H1 (cell line): ENCODE measurements around the gene SLC25A45. TPM values are rescaled to one million over a fixed set of nuclear protein-coding genes. Genes with fewer than 3 reads are reported as not detected.

Experiments
- CTCF ChIA-PET: fragments of 300-600 bp; sonication (Branson Sonifier 250); formaldehyde crosslinking; loops from one replicate; lab custom pipeline; 2021; ENCODE audit not compliant: partially characterized antibody; lab: Charles Lee
- POLR2A ChIA-PET: fragments of 300-600 bp; sonication (Branson Sonifier 250); formaldehyde crosslinking; loops from one replicate; lab custom pipeline; 2021; ENCODE audit warnings: inconsistent platforms; ENCODE audit not compliant: partially characterized antibody; lab: Charles Lee
- DNase-seq, 2 experiments: peaks; one replicate each; pipeline versions ENCODE4 v3.0.0 to v3.0.0-alpha.2; 2010 to 2022; ENCODE audit warnings: low spot score in 2 of 2, low read depth in 1 of 2, mixed read lengths in 1 of 2
- FAIRE-seq: peaks from 2 replicates; lab custom pipeline; 2011; peaks lifted over from hg19 to GRCh38; lab: Jason Lieb, UNC
- H2AFZ ChIP-seq: 2 replicates; pipeline ENCODE4 v1.8.1; 2012; ENCODE audit warnings: low read length, inconsistent platforms
- H2AK5ac ChIP-seq: 2 replicates; pipeline ENCODE4 v1.6.1; 2013; ENCODE audit warnings: low read depth, low read length
- H2BK120ac ChIP-seq: replicated peaks from 2 replicates; pipeline ENCODE3; 2013; ENCODE audit warnings: low read depth, low read length, inconsistent platforms
- H2BK12ac ChIP-seq: 2 replicates; pipeline ENCODE4 v1.6.1; 2013; ENCODE audit warnings: low read depth, low read length
- H2BK15ac ChIP-seq: 2 replicates; pipeline ENCODE4 v1.6.1; 2013; ENCODE audit warnings: low read length
- H2BK20ac ChIP-seq: 2 replicates; pipeline ENCODE4 v1.6.1; 2013; ENCODE audit warnings: low read length
- H2BK5ac ChIP-seq: 2 replicates; pipeline ENCODE4 v1.6.1; 2013; ENCODE audit warnings: low read depth, low read length
- H3K14ac ChIP-seq: 2 replicates; pipeline ENCODE4 v1.6.1; 2013; ENCODE audit warnings: inconsistent platforms; ENCODE audit not compliant: insufficient read length
- H3K18ac ChIP-seq: 2 replicates; pipeline ENCODE4 v1.6.1; 2013; ENCODE audit warnings: low read length; ENCODE audit errors: extremely low read depth
- H3K23ac ChIP-seq: 2 replicates; pipeline ENCODE4 v1.6.1; 2013; ENCODE audit warnings: inconsistent platforms; ENCODE audit not compliant: insufficient read length
- H3K23me2 ChIP-seq: 2 replicates; pipeline ENCODE4 v1.6.1; 2013; ENCODE audit warnings: low read depth, low read length
- H3K27ac ChIP-seq: 2 replicates; pipeline ENCODE4 v1.6.1; 2011; ENCODE audit warnings: low read depth, low read length, inconsistent platforms
- H3K27me3 ChIP-seq, 4 experiments: replicated peaks in 1 of 4; 1 replicate in 1 of 4; 2 replicates in 3 of 4; pipeline versions ENCODE4 v1.6.1 to v1.8.1; 2011 to 2013; ENCODE audit warnings: low read length in 3 of 4, mild to moderate bottlenecking in 3 of 4, inconsistent platforms in 2 of 4, mixed read lengths in 2 of 4, moderate library complexity in 1 of 4; ENCODE audit not compliant: control insufficient read depth in 3 of 4, insufficient read depth in 3 of 4; ENCODE audit errors: extremely low read depth in 1 of 4
- H3K36me3 ChIP-seq, 4 experiments: 2 replicates each; pipeline versions ENCODE4 v1.6.1 to v1.8.1; 2011 to 2013; ENCODE audit warnings: mild to moderate bottlenecking in 4 of 4, low read length in 3 of 4, moderate library complexity in 2 of 4, control low read depth in 1 of 4, inconsistent platforms in 1 of 4; ENCODE audit not compliant: insufficient read depth in 4 of 4, control insufficient read depth in 2 of 4
- H3K4ac ChIP-seq: replicated peaks from 2 replicates; pipeline ENCODE3; 2013; ENCODE audit warnings: low read length, low read depth, mixed read lengths, inconsistent platforms; ENCODE audit not compliant: insufficient read length
- H3K4me1 ChIP-seq, 4 experiments: replicated peaks in 1 of 4; 1 replicate in 1 of 4; 2 replicates in 3 of 4; pipeline versions ENCODE4 v1.6.1 to v1.8.1; 2011 to 2013; ENCODE audit warnings: low read length in 3 of 4, inconsistent platforms in 2 of 4, mixed read lengths in 1 of 4; ENCODE audit not compliant: insufficient read depth in 4 of 4, control insufficient read depth in 3 of 4
- H3K4me2 ChIP-seq, 2 experiments: 2 replicates each; pipeline versions ENCODE4 v1.6.1 to v1.8.1; 2011 to 2013; ENCODE audit warnings: low read depth in 2 of 2, low read length in 2 of 2, control low read depth in 1 of 2, inconsistent platforms in 1 of 2, mild to moderate bottlenecking in 1 of 2; ENCODE audit not compliant: insufficient read depth in 1 of 2
- H3K4me3 ChIP-seq, 4 experiments: fragments of 200-600, 300-600 bp in 1 of 4; sonication (generic), shearing (Covaris generic), sonication (Bioruptor Twin) in 1 of 4; 2 replicates each; pipeline versions ENCODE4 v1.5.1 to v1.8.1; 2011 to 2016; ENCODE audit warnings: low read length in 4 of 4, low read depth in 3 of 4, control low read depth in 2 of 4, inconsistent platforms in 2 of 4, mild to moderate bottlenecking in 2 of 4, mixed read lengths in 1 of 4, moderate library complexity in 1 of 4; ENCODE audit not compliant: insufficient read depth in 2 of 4; ENCODE audit errors: extremely low read depth in 1 of 4
- H3K56ac ChIP-seq: replicated peaks from 2 replicates; pipeline ENCODE3; 2013; ENCODE audit warnings: low read depth, mild to moderate bottlenecking, mixed read lengths, low read length, inconsistent platforms; ENCODE audit not compliant: insufficient read length
- H3K79me1 ChIP-seq: 2 replicates; pipeline ENCODE4 v1.6.1; 2013; ENCODE audit warnings: low read depth, low read length, control low read depth
- H3K79me2 ChIP-seq, 2 experiments: 2 replicates each; pipeline versions ENCODE4 v1.6.1 to v1.8.1; 2012 to 2013; ENCODE audit warnings: low read length in 2 of 2, mild to moderate bottlenecking in 2 of 2, inconsistent platforms in 1 of 2; ENCODE audit not compliant: insufficient read depth in 2 of 2, control insufficient read depth in 1 of 2
- H3K9ac ChIP-seq, 4 experiments: replicated peaks in 1 of 4; 1 replicate in 1 of 4; 2 replicates in 3 of 4; pipeline versions ENCODE4 v1.6.1 to v1.8.1; 2011 to 2013; ENCODE audit warnings: low read depth in 3 of 4, low read length in 3 of 4, control low read depth in 2 of 4, mild to moderate bottlenecking in 2 of 4, moderate library complexity in 2 of 4, inconsistent platforms in 1 of 4; ENCODE audit errors: extremely low read depth in 1 of 4
- H3K9me3 ChIP-seq, 2 experiments: 2 replicates each; pipeline versions ENCODE4 v1.6.1 to v1.8.1; 2012 to 2013; ENCODE audit warnings: mild to moderate bottlenecking in 2 of 2, moderate library complexity in 2 of 2, control low read depth in 1 of 2, inconsistent platforms in 1 of 2, low read depth in 1 of 2, low read length in 1 of 2, mixed read lengths in 1 of 2; ENCODE audit not compliant: insufficient read depth in 2 of 2
- H4K20me1 ChIP-seq, 2 experiments: replicated peaks in 1 of 2; 2 replicates each; pipeline versions ENCODE3 to v1.8.1; 2011 to 2013; ENCODE audit warnings: inconsistent platforms in 2 of 2, low read length in 2 of 2, mild to moderate bottlenecking in 1 of 2; ENCODE audit not compliant: insufficient read depth in 2 of 2, control insufficient read depth in 1 of 2
- H4K5ac ChIP-seq: 2 replicates; pipeline ENCODE4 v1.6.1; 2013; ENCODE audit warnings: low read length, low read depth, mixed read lengths, inconsistent platforms; ENCODE audit not compliant: insufficient read length
- H4K8ac ChIP-seq: 2 replicates; pipeline ENCODE4 v1.8.0; 2013; ENCODE audit warnings: mild to moderate bottlenecking, moderate library complexity, low read length, inconsistent platforms; ENCODE audit not compliant: insufficient read depth; ENCODE audit errors: extremely low read depth
- H4K91ac ChIP-seq: replicated peaks from 2 replicates; pipeline ENCODE3; 2013; ENCODE audit warnings: low read length, mixed read lengths, inconsistent platforms; ENCODE audit not compliant: insufficient read length
- POLR2A ChIP-seq, 2 experiments: IDR thresholded peaks; 1 replicate in 1 of 2; 2 replicates in 1 of 2; pipeline ENCODE4 v1.6.1; 2011; ENCODE audit warnings: low read depth in 2 of 2, low read length in 2 of 2, mild to moderate bottlenecking in 2 of 2; ENCODE audit errors: control extremely low read depth in 1 of 2
- POLR2AphosphoS5 ChIP-seq: IDR thresholded peaks from 2 replicates; pipeline ENCODE4 v1.6.1; 2011; ENCODE audit warnings: low read depth, low read length
- POU5F1 ChIP-seq: IDR thresholded peaks from 2 replicates; pipeline ENCODE4 v1.6.1; 2011; ENCODE audit warnings: low read depth, mild to moderate bottlenecking, low read length, moderate library complexity
- WGBS, 2 experiments: shearing (Covaris generic) in 1 of 2; methylation state at CpG; one replicate each; pipeline versions ENCODE4 v1.1.6 to v1.1.7; 2013 to 2015; ENCODE audit warnings: low lambda C conversion rate in 2 of 2, mixed read lengths in 2 of 2, inconsistent platforms in 1 of 2, low coverage in 1 of 2, missing lambda C conversion rate in 1 of 2; ENCODE audit not compliant: insufficient replicate concordance in 2 of 2, insufficient coverage in 1 of 2, insufficient read length in 1 of 2; ENCODE audit errors: extremely low coverage in 1 of 2, missing lambda C conversion rate in 1 of 2; 5-methylcytosine and 5-hydroxymethylcytosine counted together
- polyA plus RNA-seq, 7 experiments: library from polyadenylated mRNA; depleted of rRNA in 3 of 7; stranded (reverse) in 5 of 7; unstranded in 2 of 7; fragments of >200 nt in 5 of 7; fragments of 200-250 nt in 2 of 7; gene quantifications; 1 replicate in 5 of 7; 2 replicates in 1 of 7; 4 replicates in 1 of 7; pipeline versions ENCODE4 v1.2.1 to v1.2.3, GENCODE V29; 2011 to 2013; ENCODE audit warnings: missing spikeins in 2 of 7, mixed read lengths in 2 of 7
- total RNA-seq: library from RNA; stranded (reverse); fragmentation: NEBNext Ultra II Directional; extraction: Animal tissue kit (Norgen Biotek cat#: 25700); gene quantifications from 2 replicates; pipeline ENCODE4 v1.2.1, GENCODE V29; 2021

SLC25A45 gene
- total and polyA plus RNA-seq, 2 of the 8 experiments (the other 6 are each of a cell fraction or from before 2014, with no cell fraction given), result 0.54 to 0.59 TPM

- peaks cover 18% of the 10 kb centered on the region; the same call in 1 of the 2 replicates for H3K23me2 ChIP-seq
- no peak overlapping the region for H2BK15ac ChIP-seq
- peak overlapping the region; percentile 62 to 85 for H3K4me2 ChIP-seq
- DNase-seq (no peak), FAIRE-seq (no peak)
- H3K4me1 ChIP-seq, result peaks cover 26 to 65% (median 34%) of the 10 kb centered on the region in 4 experiments
- no peak overlapping the region for H4K5ac ChIP-seq
- no peak overlapping the region for H3K14ac ChIP-seq
- WGBS, 2 experiments, result 84% methylated on average over 18 of the region's 18 CpGs; no CpG with 5 or more reads in 1 of the 2 experiments
- peaks cover 3 to 35% of the 10 kb centered on the region in 2 experiments for H3K79me2 ChIP-seq
- H3K4ac ChIP-seq, result no peak overlapping the region
- no peak overlapping the region for H4K91ac ChIP-seq
- peak overlapping the region in 3 of 4 experiments; percentile 11 to 70 (median 14); a peak in 5 of 8 replicates for H3K4me3 ChIP-seq
- no peak overlapping the region for H3K18ac ChIP-seq
- no peak overlapping the region for H3K9ac ChIP-seq
- no peak overlapping the region for H3K27ac ChIP-seq
- no peak overlapping the region for H2BK120ac ChIP-seq
- CTCF ChIA-PET, result interaction anchor here (0.5 to 22.8 kb wide), 17 partner anchors 8 to 182 kb away, joined by 3 to 430 read pairs (median 3); partner anchors contain the start of gene MALAT1
- H3K79me1 ChIP-seq, result peaks cover 11% of the 10 kb centered on the region; the same call in 1 of the 2 replicates
- peaks cover 7 to 13% of the 10 kb centered on the region in 2 experiments for H4K20me1 ChIP-seq
- H3K9me3 ChIP-seq, result no peaks in the 10 kb centered on the region
- H2BK5ac ChIP-seq, result no peak overlapping the region
- no peak overlapping the region for H2AFZ ChIP-seq
- no peaks in the 10 kb centered on the region for H3K27me3 ChIP-seq
- no peak overlapping the region for H3K23ac ChIP-seq
- H3K56ac ChIP-seq, result no peak overlapping the region
- no peak for TF ChIP-seq POU5F1
- peak; percentile 9; the same call in 1 of the 2 replicates for TF ChIP-seq POLR2AphosphoS5
- TF ChIP-seq POLR2A (IDR thresholded peaks at IDR 0.05; ENCODE audit: control extremely low read depth in 1 of 2, low read depth in 2 of 2, low read length in 2 of 2), result peak in 1 of 2 experiments; percentile 62; a peak in 1 of 3 replicates
- POLR2A ChIA-PET, result interaction anchor here (0.6 to 20.8 kb wide), 21 partner anchors 10 to 182 kb away, joined by 3 to 826 read pairs (median 9); partner anchors contain the start of genes MALAT1 and SCYL1
- no peak overlapping the region for H2AK5ac ChIP-seq
- H2BK20ac ChIP-seq, result no peak overlapping the region
- no peak overlapping the region for H4K8ac ChIP-seq
- H3K36me3 ChIP-seq, result no peaks in the 10 kb centered on the region
- no peak overlapping the region for H2BK12ac ChIP-seq
Measured at GRCh38 chr11:65424205-65425104, 42.0 kb upstream of the SLC25A45 start.
